ENCODE data around the gene TMEM233. TPM values are rescaled to one million over a fixed set of nuclear protein-coding genes. Genes with fewer than 3 reads are reported as not detected.

The TMEM233 gene
- total RNA-seq, 1 donor from 2014 or later, result not detected

GRCh38 chr12:119576915-119577314, 16.7 kb upstream of the TMEM233 start:
- no peak for DNase-seq (ENCODE audit: low spot score in 2 of 2, unreplicated experiment in 2 of 2)
- Mint-ChIP-seq H3K27me3 (ENCODE audit: low read depth) (peaks cover 37% of the 10 kb centered on the region), H3K4me1 (no peaks in the 10 kb centered on the region), H3K9me3 (no peaks in the 10 kb centered on the region), H3K4me3 (no peak overlapping the region), H3K27ac (no peak overlapping the region), H3K36me3 (no peaks in the 10 kb centered on the region)
- no peak for TF ChIP-seq CTCF (IDR thresholded peaks at IDR 0.05; ENCODE audit: unreplicated experiment)

GRCh38 chr12:119578112-119578511, 15.5 kb upstream of the TMEM233 start:
- Mint-ChIP-seq H3K9me3 (no peaks in the 10 kb centered on the region), H3K4me3 (no peak overlapping the region), H3K27ac (no peak overlapping the region)

GRCh38 chr12:119589097-119589496, 4.5 kb upstream of the TMEM233 start:
- Mint-ChIP-seq H3K4me1 (no peaks in the 10 kb centered on the region), H3K36me3 (no peaks in the 10 kb centered on the region), H3K4me3 (no peak overlapping the region), H3K9me3 (no peaks in the 10 kb centered on the region), H3K27me3 (ENCODE audit: low read depth) (peaks cover 77% of the 10 kb centered on the region), H3K27ac (no peak overlapping the region)
- no peak for DNase-seq (ENCODE audit: low spot score in 2 of 2, unreplicated experiment in 2 of 2)
- TF ChIP-seq CTCF (IDR thresholded peaks at IDR 0.05; ENCODE audit: unreplicated experiment), result no peak

More at GRCh38 chr12:119578112-119578511, 15.5 kb upstream of the TMEM233 start:
- H3K36me3 Mint-ChIP-seq, result no peaks in the 10 kb centered on the region
- no peak for TF ChIP-seq CTCF (IDR thresholded peaks at IDR 0.05; ENCODE audit: unreplicated experiment)
- H3K4me1 Mint-ChIP-seq, result no peaks in the 10 kb centered on the region
- peaks cover 44% of the 10 kb centered on the region for H3K27me3 Mint-ChIP-seq (ENCODE audit: low read depth)
- DNase-seq (ENCODE audit: low spot score in 2 of 2, unreplicated experiment in 2 of 2), result no peak

- Mint-ChIP-seq H3K4me3 (no peak overlapping the region), H3K27ac (no peak overlapping the region), H3K36me3 (no peaks in the 10 kb centered on the region), H3K9me3 (no peaks in the 10 kb centered on the region), H3K4me1 (no peaks in the 10 kb centered on the region), H3K27me3 (ENCODE audit: low read depth) (peaks cover 79% of the 10 kb centered on the region)
- DNase-seq (ENCODE audit: low spot score in 2 of 2, unreplicated experiment in 2 of 2), result no peak
- TF ChIP-seq CTCF (IDR thresholded peaks at IDR 0.05; ENCODE audit: unreplicated experiment), result no peak
Observed at GRCh38 chr12:119589634-119590033, 3.9 kb upstream of the TMEM233 start.

GRCh38 chr12:119592232-119592631, 1.3 kb upstream of the TMEM233 start:
- Mint-ChIP-seq H3K27ac (no peak overlapping the region), H3K27me3 (ENCODE audit: low read depth) (peaks cover 96% of the 10 kb centered on the region), H3K36me3 (no peaks in the 10 kb centered on the region), H3K4me3 (no peak overlapping the region), H3K4me1 (no peaks in the 10 kb centered on the region), H3K9me3 (no peaks in the 10 kb centered on the region)
- DNase-seq (ENCODE audit: low spot score in 2 of 2, unreplicated experiment in 2 of 2), result no peak
- no peak for TF ChIP-seq CTCF (IDR thresholded peaks at IDR 0.05; ENCODE audit: unreplicated experiment)

- no peak for DNase-seq (ENCODE audit: low spot score in 2 of 2, unreplicated experiment in 2 of 2)
- H3K4me3 Mint-ChIP-seq, result no peak overlapping the region
- peaks cover 97% of the 10 kb centered on the region for H3K27me3 Mint-ChIP-seq (ENCODE audit: low read depth)
- no peak for TF ChIP-seq CTCF (IDR thresholded peaks at IDR 0.05; ENCODE audit: unreplicated experiment)
- no peaks in the 10 kb centered on the region for H3K4me1 Mint-ChIP-seq
- no peak overlapping the region for H3K27ac Mint-ChIP-seq
- H3K36me3 Mint-ChIP-seq, result no peaks in the 10 kb centered on the region
- H3K9me3 Mint-ChIP-seq, result no peaks in the 10 kb centered on the region
Observed at GRCh38 chr12:119594399-119594730, 791 bp downstream of the TMEM233 start.
